Common myeloid progenitor, CD34-positive (primary cell): ENCODE results near the gene COL9A3.

Experiments used
- CTCF ChIA-PET: fragments of 350-600 bp; sonication (Branson Sonifier 250); formaldehyde crosslinking; loops from one replicate; lab custom pipeline; 2021; ENCODE audit warnings: antibody characterized with exemption; lab: Charles Lee
- POLR2A ChIA-PET: fragments of 350-600 bp; sonication (Branson Sonifier 250); formaldehyde crosslinking; loops from one replicate; lab custom pipeline; 2021; ENCODE audit warnings: antibody characterized with exemption; lab: Charles Lee
- DNase-seq, 3 donors: peaks; one replicate each; pipeline versions ENCODE4 v3.0.0 to v3.0.0-alpha.2; 2013
- H3K27ac ChIP-seq, 2 experiments: 1 replicate in 1 of 2; 2 replicates in 1 of 2; pipeline ENCODE4 v1.7.0; 2013; ENCODE audit warnings: inconsistent platforms in 2 of 2, low read length in 2 of 2, mild to moderate bottlenecking in 2 of 2, low read depth in 1 of 2, moderate library complexity in 1 of 2; ENCODE audit not compliant: severe bottlenecking in 2 of 2, insufficient read depth in 1 of 2, poor library complexity in 1 of 2
- H3K27me3 ChIP-seq, 5 experiments: replicated peaks in 2 of 5; 1 replicate in 3 of 5; 2 replicates in 2 of 5; pipeline versions ENCODE4 v1.6.1 to v1.7.0; 2013; ENCODE audit warnings: low read length in 4 of 5, mild to moderate bottlenecking in 2 of 5, moderate library complexity in 2 of 5, inconsistent platforms in 1 of 5; ENCODE audit not compliant: insufficient read depth in 5 of 5, control insufficient read depth in 4 of 5
- H3K36me3 ChIP-seq, 4 experiments: 1 replicate in 2 of 4; 2 replicates in 2 of 4; pipeline versions ENCODE4 v1.6.1 to v1.7.0; 2013; ENCODE audit warnings: low read length in 3 of 4, control low read depth in 1 of 4, mild to moderate bottlenecking in 1 of 4; ENCODE audit not compliant: control insufficient read depth in 4 of 4, insufficient read depth in 4 of 4
- H3K4me1 ChIP-seq, 4 experiments: 1 replicate in 3 of 4; 2 replicates in 1 of 4; pipeline versions ENCODE4 v1.6.1 to v1.7.1; 2013; ENCODE audit warnings: low read length in 3 of 4, mild to moderate bottlenecking in 3 of 4, control low read depth in 1 of 4, inconsistent platforms in 1 of 4, moderate library complexity in 1 of 4; ENCODE audit not compliant: control insufficient read depth in 4 of 4, insufficient read depth in 4 of 4; ENCODE audit errors: control extremely low read depth in 1 of 4
- H3K4me3 ChIP-seq, 7 experiments: 1 replicate in 4 of 7; 2 replicates in 3 of 7; pipeline versions ENCODE4 v1.5.1 to v1.7.0; 2013; ENCODE audit warnings: mild to moderate bottlenecking in 7 of 7, low read length in 6 of 7, moderate library complexity in 6 of 7, inconsistent platforms in 2 of 7, low read depth in 2 of 7, control low read depth in 1 of 7; ENCODE audit not compliant: insufficient read depth in 4 of 7, control insufficient read depth in 1 of 7; ENCODE audit errors: extremely low read depth in 1 of 7
- H3K9me3 ChIP-seq, 5 experiments: 1 replicate in 4 of 5; 2 replicates in 1 of 5; pipeline versions ENCODE4 v1.6.1 to v1.7.1; 2013; ENCODE audit warnings: low read length in 4 of 5, mild to moderate bottlenecking in 2 of 5, inconsistent platforms in 1 of 5, low read depth in 1 of 5, moderate library complexity in 1 of 5; ENCODE audit not compliant: control insufficient read depth in 4 of 5, insufficient read depth in 2 of 5; ENCODE audit errors: control extremely low read depth in 1 of 5
- WGBS: methylation state at CpG from one replicate; pipeline ENCODE4 v1.1.5; 2013; ENCODE audit not compliant: insufficient coverage; 5-methylcytosine and 5-hydroxymethylcytosine counted together

Gene COL9A3

DNA sequence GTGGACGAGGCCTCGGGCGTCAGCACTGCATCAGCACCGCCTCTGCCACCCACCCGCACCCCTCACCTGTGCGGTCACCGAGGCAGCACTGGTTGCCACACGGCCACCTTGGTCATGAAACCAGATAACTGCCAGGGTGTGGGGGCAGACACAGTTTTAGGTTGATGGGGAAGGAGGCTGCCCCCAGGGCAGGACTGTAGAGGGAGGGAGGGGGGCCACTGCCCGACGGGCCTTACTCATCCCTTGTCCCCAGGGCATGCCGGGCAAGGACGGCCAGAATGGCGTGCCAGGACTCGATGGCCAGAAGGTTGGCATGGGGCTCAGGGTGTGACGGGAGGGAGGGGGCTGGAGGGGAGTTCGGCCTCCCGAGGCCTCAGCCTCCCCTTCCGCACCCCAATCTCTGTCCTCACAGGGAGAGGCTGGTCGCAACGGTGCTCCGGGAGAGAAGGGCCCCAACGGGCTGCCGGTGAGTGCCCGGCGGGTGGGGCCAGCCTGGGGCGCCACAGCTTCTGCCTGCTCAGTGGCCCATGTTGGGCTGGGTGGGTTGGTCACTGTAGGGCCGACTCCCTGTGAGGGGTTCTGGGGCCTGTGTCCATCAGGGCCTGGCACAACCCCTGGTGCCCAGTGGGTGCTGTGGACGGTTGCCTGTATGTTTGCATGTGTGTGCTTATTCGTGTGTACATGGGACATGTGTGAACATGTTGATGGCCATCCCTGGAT, 11.8 kb downstream of the COL9A3 start:
- no peaks in the 10 kb centered on the region for H3K36me3 ChIP-seq
- no peak overlapping the region for H3K27ac ChIP-seq
- H3K27me3 ChIP-seq = no peaks in the 10 kb centered on the region
- WGBS = 96% methylated on average over 22 of the region's 29 CpGs
- CTCF ChIA-PET = no interaction called here
- peaks cover 0 to 31% (median 23%) of the 10 kb centered on the region in 4 experiments for H3K4me1 ChIP-seq
- no peaks in the 10 kb centered on the region for H3K9me3 ChIP-seq
- no peak overlapping the region for H3K4me3 ChIP-seq
- no peak for DNase-seq
- POLR2A ChIA-PET = no interaction called here

DNA sequence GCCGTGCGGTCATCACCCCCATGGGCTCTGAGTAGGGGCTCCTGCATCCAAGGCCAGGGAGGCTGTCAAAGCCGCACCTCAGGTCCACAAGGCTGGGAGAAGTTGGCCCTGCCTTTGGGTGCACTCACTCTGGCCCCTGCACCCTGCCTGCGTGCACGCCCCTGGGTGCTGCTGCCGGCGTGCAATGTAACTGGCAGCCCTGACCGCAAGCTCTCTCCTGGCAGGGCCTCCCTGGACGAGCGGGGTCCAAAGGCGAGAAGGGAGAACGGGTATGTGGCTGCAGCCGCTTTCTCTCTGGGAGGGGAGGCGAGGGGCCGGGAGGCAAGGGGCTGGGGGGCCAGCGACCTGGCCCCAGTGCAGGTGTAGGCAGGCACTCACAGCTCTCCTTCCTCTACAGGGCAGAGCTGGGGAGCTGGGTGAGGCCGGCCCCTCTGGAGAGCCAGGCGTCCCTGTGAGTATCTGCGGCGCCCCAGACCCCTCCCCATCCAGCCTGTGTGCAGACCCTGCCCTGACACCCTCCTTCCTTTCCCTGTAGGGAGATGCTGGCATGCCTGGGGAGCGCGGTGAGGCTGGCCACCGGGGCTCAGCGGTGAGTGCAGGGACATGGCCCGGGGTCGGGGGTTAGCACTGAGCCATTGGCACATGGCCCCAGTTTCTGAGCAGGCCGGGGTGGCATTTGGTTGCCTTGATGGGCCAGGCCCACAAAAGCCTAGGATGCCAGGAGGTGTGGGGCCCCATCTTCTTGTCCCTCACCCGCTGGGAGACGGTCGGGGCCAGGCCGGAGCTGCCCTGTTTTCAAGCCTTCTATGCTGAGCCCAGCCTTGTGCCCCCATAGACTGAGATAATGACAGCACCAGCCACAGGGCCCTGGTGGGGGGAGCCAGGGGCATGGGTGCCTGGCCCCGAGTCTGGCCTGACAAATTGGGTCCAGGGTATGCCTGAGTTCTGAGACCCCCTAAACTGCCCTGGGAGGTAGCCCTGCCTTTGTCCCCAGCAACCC, 12.7 kb downstream of the COL9A3 start:
- Histone ChIP-seq H3K27ac (no peak overlapping the region), H3K4me1 (peaks cover 0 to 22% (median 16%) of the 10 kb centered on the region in 4 experiments), H3K4me3 (no peak overlapping the region), H3K27me3 (no peaks in the 10 kb centered on the region), H3K9me3 (no peaks in the 10 kb centered on the region), H3K36me3 (no peaks in the 10 kb centered on the region)
- WGBS = 97% methylated on average over 28 of the region's 32 CpGs
- CTCF ChIA-PET = no interaction called here
- POLR2A ChIA-PET = no interaction called here
- no peak for DNase-seq

DNA sequence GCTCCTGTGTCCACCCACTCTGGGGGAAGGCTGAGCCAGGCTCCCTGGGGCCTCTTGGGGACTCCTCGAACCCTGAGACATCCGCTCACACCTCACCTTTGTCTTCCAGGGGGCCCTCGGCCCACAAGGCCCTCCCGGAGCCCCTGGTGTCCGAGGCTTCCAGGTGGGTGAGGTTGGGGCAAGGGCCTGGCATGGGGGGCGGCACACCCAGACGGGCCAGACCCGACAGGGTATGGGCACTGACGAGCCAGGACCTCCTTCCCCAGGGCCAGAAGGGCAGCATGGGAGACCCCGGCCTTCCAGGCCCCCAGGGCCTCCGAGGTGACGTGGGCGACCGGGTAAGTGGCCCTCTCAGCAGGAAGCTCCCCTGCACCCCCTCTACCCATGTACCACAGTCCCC, 13.4 kb downstream of the COL9A3 start:
- Histone ChIP-seq H3K27me3 (no peaks in the 10 kb centered on the region), H3K4me3 (no peak overlapping the region), H3K4me1 (peaks cover 0 to 17% (median 14%) of the 10 kb centered on the region in 4 experiments), H3K9me3 (no peaks in the 10 kb centered on the region), H3K27ac (no peak overlapping the region), H3K36me3 (no peaks in the 10 kb centered on the region)
- CTCF ChIA-PET = no interaction called here
- POLR2A ChIA-PET = no interaction called here
- 100% methylated on average over 3 of the region's 14 CpGs for WGBS
- no peak for DNase-seq

DNA sequence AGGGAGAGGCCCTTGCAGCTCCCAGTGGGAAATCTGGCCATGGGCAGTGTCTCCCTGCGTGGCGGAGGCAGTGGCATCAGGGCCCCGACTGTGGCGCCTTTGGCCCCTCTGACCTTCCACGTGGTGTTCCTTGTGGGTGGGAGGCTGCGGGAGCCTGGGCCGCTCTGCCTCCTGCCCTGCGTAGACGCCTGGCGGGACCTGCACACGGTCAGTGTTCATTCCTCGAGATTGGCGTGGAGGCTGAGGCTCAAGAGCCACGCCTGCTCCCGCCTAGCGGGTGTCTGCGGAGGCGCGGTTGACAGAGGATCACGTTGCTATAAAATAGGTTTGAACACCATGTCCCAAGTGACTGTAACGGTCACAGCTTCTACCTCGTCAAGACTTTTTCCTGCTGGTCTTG, 14.0 kb downstream of the COL9A3 start:
- CTCF ChIA-PET = interaction anchor here (2.0 kb wide), 1 partner anchor 8 kb away, joined by 5 read pairs; no protein-coding TSS in a partner anchor
- Histone ChIP-seq H3K27ac (no peak overlapping the region), H3K36me3 (no peaks in the 10 kb centered on the region), H3K4me3 (no peak overlapping the region), H3K9me3 (no peaks in the 10 kb centered on the region), H3K4me1 (peaks cover 0 to 14% (median 14%) of the 10 kb centered on the region in 4 experiments), H3K27me3 (no peaks in the 10 kb centered on the region)
- no peak for DNase-seq
- 92% methylated on average over 22 of the region's 22 CpGs for WGBS
- POLR2A ChIA-PET = no interaction called here

DNA sequence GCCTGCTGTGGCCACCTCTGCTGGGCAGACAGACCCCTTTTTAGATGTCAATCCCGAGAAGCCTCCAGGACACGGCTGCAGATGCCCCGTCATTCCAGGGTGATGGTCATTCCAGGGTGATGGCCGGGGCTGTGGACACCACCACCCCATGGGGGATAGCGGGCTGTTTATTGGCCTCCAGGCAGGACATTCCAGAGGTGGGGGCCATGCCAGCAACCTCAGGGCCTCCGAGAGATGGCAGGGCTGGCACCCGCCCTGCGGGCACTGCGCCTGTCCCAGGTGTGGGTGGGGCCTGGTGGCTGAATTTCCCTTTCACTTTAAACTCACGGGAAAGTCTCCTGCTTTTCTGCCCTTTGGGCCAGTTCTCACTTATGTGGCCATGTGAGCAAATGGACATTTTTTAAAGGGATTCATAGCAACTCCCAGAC, 14.5 kb downstream of the COL9A3 start:
- Histone ChIP-seq H3K27ac (no peak overlapping the region), H3K4me3 (no peak overlapping the region), H3K27me3 (no peaks in the 10 kb centered on the region), H3K9me3 (no peaks in the 10 kb centered on the region), H3K36me3 (no peaks in the 10 kb centered on the region), H3K4me1 (peaks cover 0 to 14% (median 14%) of the 10 kb centered on the region in 4 experiments)
- DNase-seq = no peak
- over 99% methylated on average over 10 of the region's 10 CpGs for WGBS
- POLR2A ChIA-PET = no interaction called here
- CTCF ChIA-PET = interaction anchor here (0.9 to 2.0 kb wide), 3 partner anchors 9 to 18 kb away, joined by 3 to 5 read pairs (median 4); no protein-coding TSS in a partner anchor

DNA sequence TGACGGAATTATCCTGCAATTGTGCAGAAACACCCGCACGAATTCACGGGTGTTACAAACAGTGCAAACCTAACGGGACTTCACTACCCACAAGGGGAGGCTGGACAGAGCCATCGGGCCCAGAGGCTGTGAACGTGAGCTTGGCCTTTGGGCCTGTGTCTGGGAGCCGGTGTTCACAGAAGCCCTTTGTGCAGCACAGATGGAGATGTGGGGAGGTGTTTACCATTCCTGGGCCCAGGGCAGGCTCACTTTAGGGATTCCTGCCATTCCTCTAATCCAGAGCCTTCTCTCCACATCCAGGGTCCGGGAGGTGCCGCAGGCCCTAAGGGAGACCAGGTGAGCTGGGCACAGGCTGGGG, 15.0 kb downstream of the COL9A3 start:
- DNase-seq = no peak

More for the DNA sequence above, 15.0 kb downstream of the COL9A3 start:
- peaks cover 0 to 14% (median 14%) of the 10 kb centered on the region in 4 experiments for H3K4me1 ChIP-seq
- H3K9me3 ChIP-seq = no peaks in the 10 kb centered on the region
- POLR2A ChIA-PET = no interaction called here
- H3K27me3 ChIP-seq = no peaks in the 10 kb centered on the region
- 92% methylated on average over 8 of the region's 10 CpGs for whole genome bisulfite sequencing
- H3K4me3 ChIP-seq = no peak overlapping the region
- H3K36me3 ChIP-seq = no peaks in the 10 kb centered on the region
- CTCF ChIA-PET = interaction anchor here (0.9 to 2.0 kb wide), 3 partner anchors 9 to 18 kb away, joined by 3 to 5 read pairs (median 4); no protein-coding TSS in a partner anchor
- no peak overlapping the region for H3K27ac ChIP-seq
